ENCODE results near the gene ATP8A2.

Gene ATP8A2

GRCh38 chr13:25846222-25846984, 474.6 kb downstream of the ATP8A2 start:
- no peak for DNase-seq

GRCh38 chr13:25847145-25847544, 475.4 kb downstream of the ATP8A2 start:
- no peak for DNase-seq

- DNase-seq, result no peak
Observed at GRCh38 chr13:25847635-25848626, 476.2 kb downstream of the ATP8A2 start.

- DNase-seq, result no peak
Observed at GRCh38 chr13:25848812-25849745, 477.3 kb downstream of the ATP8A2 start.

- DNase-seq, result no peak
Observed at GRCh38 chr13:25857830-25858229, 486.1 kb downstream of the ATP8A2 start.

- DNase-seq, result no peak
Observed at GRCh38 chr13:25859528-25859927, 487.8 kb downstream of the ATP8A2 start.

GRCh38 chr13:25860265-25860664, 488.5 kb downstream of the ATP8A2 start:
- DNase-seq, result no peak

GRCh38 chr13:25860862-25861261, 489.1 kb downstream of the ATP8A2 start:
- no peak for DNase-seq

GRCh38 chr13:25862156-25862555, 490.4 kb downstream of the ATP8A2 start:
- DNase-seq, result no peak

GRCh38 chr13:25864116-25864515, 492.3 kb downstream of the ATP8A2 start:
- peak in 2 of 56 donors; percentile 23 to 45 for DNase-seq

- no peak for DNase-seq
Observed at GRCh38 chr13:25864936-25865335, 493.2 kb downstream of the ATP8A2 start.

GRCh38 chr13:25865391-25865790, 493.6 kb downstream of the ATP8A2 start:
- no peak for DNase-seq

- DNase-seq, result no peak
Observed at GRCh38 chr13:25867038-25867437, 495.3 kb downstream of the ATP8A2 start.

GRCh38 chr13:25868490-25868889, 496.7 kb downstream of the ATP8A2 start:
- no peak for DNase-seq

- DNase-seq, result no peak
Observed at GRCh38 chr13:25869941-25870340, 498.2 kb downstream of the ATP8A2 start.

- DNase-seq, result no peak
Observed at GRCh38 chr13:25871389-25872125, 499.8 kb downstream of the ATP8A2 start.

GRCh38 chr13:25872481-25873241, 500.9 kb downstream of the ATP8A2 start:
- DNase-seq, result no peak

- DNase-seq, result no peak
Observed at GRCh38 chr13:25873242-25873612, 501.5 kb downstream of the ATP8A2 start.

GRCh38 chr13:25874064-25874737, 502.4 kb downstream of the ATP8A2 start:
- no peak for DNase-seq

Data from amygdala (tissue), 56 donors.